Peyer's patch (tissue), 4 donors: ENCODE results near the gene TYW3. TPM values are rescaled to one million over a fixed set of nuclear protein-coding genes. Genes with fewer than 3 reads are reported as not detected.
"Not testable (repeated sequence)": the region's sequence is repeated elsewhere in the genome, so short reads cannot be mapped to it uniquely, and the experiment has no call there.

Experiments
- DNase-seq, 3 donors: peaks; one replicate each; pipeline ENCODE4 v3.0.0-alpha.2; 2017 to 2019
- H3K27ac ChIP-seq, 4 donors: fragments of 200-600 bp; sonication (generic); one replicate each; pipeline ENCODE4 v1.5.1; 2016 to 2019
- H3K27me3 ChIP-seq, 2 donors: fragments of 200-600 bp; sonication (generic); one replicate each; pipeline ENCODE4 v1.5.1; 2019
- H3K36me3 ChIP-seq, 3 donors: fragments of 200-600 bp; sonication (generic); one replicate each; pipeline ENCODE4 v1.5.1; 2016 to 2019
- H3K4me1 ChIP-seq, 4 donors: fragments of 200-600 bp; sonication (generic); one replicate each; pipeline ENCODE4 v1.5.1; 2016 to 2019
- H3K4me3 ChIP-seq, 4 donors: fragments of 200-600 bp; sonication (generic); 1 replicate in 3 of 4; 2 replicates in 1 of 4; pipeline ENCODE4 v1.5.1; 2016 to 2019; ENCODE audit warnings: mild to moderate bottlenecking in 1 of 4
- H3K9me3 ChIP-seq, 4 donors: fragments of 200-600 bp; sonication (generic); one replicate each; pipeline ENCODE4 v1.5.1; 2016 to 2019; ENCODE audit warnings: mild to moderate bottlenecking in 1 of 4
- CTCF ChIP-seq, 6 experiments: fragments of 450-650 bp in 4 of 6; fragments of 200-600 bp in 2 of 6; sonication (generic) in 1 of 6; IDR thresholded peaks; one replicate each; pipeline ENCODE4 v1.5.1; 2017 to 2019; ENCODE audit warnings: antibody characterized with exemption in 6 of 6, mild to moderate bottlenecking in 3 of 6, moderate library complexity in 1 of 6
- POLR2A ChIP-seq, 2 donors: fragments of 450-650 bp; IDR thresholded peaks; one replicate each; pipeline ENCODE4 v1.5.1; 2017; ENCODE audit warnings: antibody characterized with exemption in 2 of 2, mild to moderate bottlenecking in 2 of 2, moderate library complexity in 2 of 2
- total RNA-seq, 4 donors: library from RNA; depleted of rRNA; stranded (reverse); fragments of >200 nt; gene quantifications; one replicate each; pipeline ENCODE4 v1.1.0, GENCODE V29; 2016

Gene TYW3
- total RNA-seq, 4 donors from 2014 or later = 2.7 to 12.4 (median 4.9) TPM

DNA sequence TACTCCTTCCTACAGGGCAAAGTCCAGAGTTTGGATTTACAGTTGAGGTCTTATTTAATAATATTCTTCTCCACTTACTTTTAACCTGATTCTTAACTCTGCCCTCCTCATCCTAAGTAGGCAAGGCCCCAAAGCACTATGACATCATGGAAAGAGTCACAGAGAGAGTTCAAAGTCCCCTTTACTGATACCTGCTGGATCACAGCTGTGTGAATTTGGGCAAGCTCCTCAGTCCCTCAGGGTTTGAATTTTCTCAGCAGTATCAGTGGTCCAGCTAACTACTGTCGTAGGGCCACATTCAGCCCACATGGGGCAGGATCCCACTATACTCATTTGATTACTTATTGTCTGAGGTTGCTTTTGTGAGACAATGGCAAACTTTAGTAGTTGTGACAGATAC lies 16.0 kb downstream of the TYW3 start:
- no peaks in the 10 kb centered on the region for H3K9me3 ChIP-seq
- DNase-seq = no peak
- TF ChIP-seq CTCF (IDR thresholded peaks at IDR 0.05) (no peak), POLR2A (IDR thresholded peaks at IDR 0.05) (no peak)
- no peaks in the 10 kb centered on the region for H3K27me3 ChIP-seq
- H3K4me1 ChIP-seq = no peaks in the 10 kb centered on the region
- H3K27ac ChIP-seq = no peak overlapping the region
- peaks cover 0 to 65% (median 0%) of the 10 kb centered on the region in 3 donors for H3K36me3 ChIP-seq
- H3K4me3 ChIP-seq = no peak overlapping the region

DNA sequence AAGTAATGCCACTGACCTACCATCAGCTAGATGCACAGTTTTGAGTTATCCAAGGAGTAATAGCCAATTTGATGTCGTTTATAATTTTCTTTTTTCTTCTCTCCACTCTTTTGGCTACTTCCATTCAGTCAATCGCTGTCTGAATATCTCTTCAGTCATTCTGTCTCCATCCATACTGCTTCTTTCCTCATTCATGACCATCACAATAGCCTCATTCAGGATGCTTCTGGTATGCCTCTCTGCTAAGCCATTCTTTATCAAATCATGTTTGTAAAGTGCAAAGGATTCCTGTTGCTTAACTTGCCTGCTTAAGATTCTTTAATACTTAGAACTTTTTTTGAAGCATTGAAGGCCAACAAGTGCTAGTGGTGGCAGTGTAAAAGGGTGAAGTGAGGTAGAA lies 20.2 kb downstream of the TYW3 start:
- H3K9me3 ChIP-seq = no peaks in the 10 kb centered on the region
- H3K4me3 ChIP-seq = no peak overlapping the region
- no peaks in the 10 kb centered on the region for H3K27me3 ChIP-seq
- H3K36me3 ChIP-seq = peaks cover 0 to 69% (median 0%) of the 10 kb centered on the region in 3 donors
- DNase-seq = no peak
- no peak overlapping the region for H3K27ac ChIP-seq
- TF ChIP-seq CTCF (IDR thresholded peaks at IDR 0.05) = no peak
- TF ChIP-seq POLR2A (IDR thresholded peaks at IDR 0.05) = no peak
- no peaks in the 10 kb centered on the region for H3K4me1 ChIP-seq

GRCh38 chr1:74755475-74755874 lies 22.5 kb downstream of the TYW3 start:
- no peaks in the 10 kb centered on the region for H3K4me1 ChIP-seq
- no peaks in the 10 kb centered on the region for H3K27me3 ChIP-seq
- peaks cover 0 to 67% (median 0%) of the 10 kb centered on the region in 3 donors for H3K36me3 ChIP-seq
- H3K27ac ChIP-seq = no peak overlapping the region
- no peak overlapping the region for H3K4me3 ChIP-seq
- no peak for DNase-seq
- no peaks in the 10 kb centered on the region for H3K9me3 ChIP-seq
- TF ChIP-seq CTCF (IDR thresholded peaks at IDR 0.05) (no peak), POLR2A (IDR thresholded peaks at IDR 0.05) (no peak)

DNA sequence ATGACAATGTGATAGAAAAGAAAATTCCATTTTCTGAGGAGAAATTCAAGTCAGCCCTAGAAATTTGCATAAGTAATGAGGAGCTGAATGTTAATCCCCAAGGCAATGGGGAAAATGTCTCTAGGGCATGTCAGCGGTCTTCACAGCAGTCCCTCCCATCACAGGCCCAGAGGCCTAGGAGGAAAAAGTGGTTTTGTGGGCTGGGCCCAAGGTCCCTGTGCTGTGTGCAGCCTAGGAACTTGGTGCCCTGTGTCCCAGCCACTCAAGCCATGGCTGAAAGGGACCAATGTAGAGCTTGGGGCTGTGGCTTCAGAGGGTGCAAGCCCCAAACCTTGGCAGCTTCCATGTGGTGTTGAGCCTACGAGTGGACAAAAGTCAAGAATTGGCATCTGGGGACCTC lies 23.7 kb downstream of the TYW3 start:
- H3K27me3 ChIP-seq, H3K4me1 ChIP-seq, H3K27ac ChIP-seq, H3K4me3 ChIP-seq, H3K9me3 ChIP-seq, DNase-seq: not testable (repeated sequence)
- peaks cover 0 to 58% (median 0%) of the 10 kb centered on the region in 3 donors for H3K36me3 ChIP-seq

GRCh38 chr1:74763807-74764206 lies 30.9 kb downstream of the TYW3 start:
- Histone ChIP-seq H3K36me3 (peaks cover 0 to 12% (median 0%) of the 10 kb centered on the region in 3 donors), H3K27ac (no peak overlapping the region), H3K27me3 (no peaks in the 10 kb centered on the region), H3K4me3 (no peak overlapping the region), H3K4me1 (no peaks in the 10 kb centered on the region), H3K9me3 (no peaks in the 10 kb centered on the region)
- TF ChIP-seq POLR2A (IDR thresholded peaks at IDR 0.05) (no peak), CTCF (IDR thresholded peaks at IDR 0.05) (no peak)
- DNase-seq = no peak

DNA sequence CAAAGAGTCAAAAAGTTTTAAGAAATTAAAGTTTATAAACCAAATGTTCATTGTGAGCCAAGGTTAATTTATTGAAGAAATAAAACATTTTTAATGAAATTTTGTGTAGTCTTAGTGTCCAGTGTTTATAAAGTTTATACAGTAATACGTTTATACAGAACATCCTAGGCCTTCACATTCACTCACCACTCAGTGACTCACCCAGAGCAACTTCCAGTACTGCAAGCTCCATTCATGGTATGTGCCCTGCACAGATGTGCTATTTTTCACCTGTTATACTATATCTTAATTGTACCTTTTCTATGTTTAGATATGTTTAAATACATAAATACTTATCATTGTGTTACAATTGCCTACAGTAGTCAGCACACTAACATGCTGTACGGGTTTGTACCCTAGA lies 33.6 kb downstream of the TYW3 start:
- no peaks in the 10 kb centered on the region for H3K4me1 ChIP-seq
- no peak for TF ChIP-seq POLR2A (IDR thresholded peaks at IDR 0.05)
- TF ChIP-seq CTCF (IDR thresholded peaks at IDR 0.05) = no peak
- no peaks in the 10 kb centered on the region for H3K27me3 ChIP-seq

More for the DNA sequence above, 33.6 kb downstream of the TYW3 start:
- H3K4me3 ChIP-seq = no peak overlapping the region
- no peaks in the 10 kb centered on the region for H3K9me3 ChIP-seq
- no peak overlapping the region for H3K27ac ChIP-seq
- DNase-seq = no peak
- peaks cover 0 to 2% (median 0%) of the 10 kb centered on the region in 3 donors for H3K36me3 ChIP-seq
